HCT116 (cell line): ENCODE results near the gene ZNF670. TPM values are rescaled to one million over a fixed set of nuclear protein-coding genes. Genes with fewer than 3 reads are reported as not detected.

Experiments used
- total RNA-seq: library from RNA; stranded (reverse); gene quantifications from one replicate; pipeline ENCODE4 v1.2.1, GENCODE V29; 2021; ENCODE audit not compliant: unreplicated experiment

The ZNF670 gene
- total RNA-seq, 1 experiment from 2014 or later = 6.9 TPM

Other genes with a start within 250 kb of the ZNF670 start
- gene AHCTF1, start 146.9 kb downstream of the ZNF670 start, total RNA-seq = 56.2 TPM
- 14.9 TPM for gene ZNF695, start 70.8 kb downstream of the ZNF670 start, total RNA-seq
- gene ZNF669, start 25.5 kb upstream of the ZNF670 start, total RNA-seq = 7.2 TPM
- 16.3 TPM for gene ZNF124, start 93.2 kb upstream of the ZNF670 start, total RNA-seq
- not detected for gene VN1R5, start 177.3 kb upstream of the ZNF670 start, total RNA-seq